ENCODE results near the gene MRC2. TPM values are rescaled to one million over a fixed set of nuclear protein-coding genes. Genes with fewer than 3 reads are reported as not detected.

MRC2 gene
- total RNA-seq, 4 donors from 2014 or later, result 10.6 to 40.5 (median 21.6) TPM

DNA sequence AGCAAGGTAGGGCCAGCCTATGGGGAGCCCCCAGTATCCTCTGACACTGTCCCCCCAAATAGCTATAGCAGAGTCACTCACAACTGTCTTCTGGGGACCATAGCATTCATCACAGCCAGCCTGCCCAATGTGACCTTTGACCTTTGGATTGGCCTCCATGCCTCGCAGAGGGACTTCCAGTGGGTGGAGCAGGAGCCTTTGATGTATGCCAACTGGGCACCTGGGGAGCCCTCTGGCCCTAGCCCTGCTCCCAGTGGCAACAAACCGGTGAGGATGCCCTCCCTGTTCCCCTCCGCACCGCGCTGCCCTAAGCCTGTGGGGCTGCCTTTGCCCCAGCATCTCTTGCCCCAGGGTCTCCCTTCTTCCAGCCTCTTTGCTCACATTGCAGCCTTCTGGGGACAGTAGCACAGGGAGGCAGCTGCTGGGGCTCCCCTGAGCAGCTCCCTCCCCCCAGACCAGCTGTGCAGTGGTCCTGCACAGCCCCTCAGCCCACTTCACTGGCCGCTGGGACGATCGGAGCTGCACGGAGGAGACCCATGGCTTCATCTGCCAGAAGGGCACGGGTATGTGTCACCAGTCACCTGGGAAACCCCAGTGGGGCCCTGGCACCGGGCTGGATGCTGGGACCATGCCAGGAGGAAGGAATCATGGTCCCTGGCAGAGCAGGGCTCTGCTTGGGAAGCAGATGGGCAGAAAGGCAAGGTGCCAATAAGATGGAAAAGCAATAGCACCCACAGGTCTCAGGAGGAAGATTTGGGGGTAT, 61.1 kb downstream of the MRC2 start:
- TF ChIP-seq, protein P1, sequence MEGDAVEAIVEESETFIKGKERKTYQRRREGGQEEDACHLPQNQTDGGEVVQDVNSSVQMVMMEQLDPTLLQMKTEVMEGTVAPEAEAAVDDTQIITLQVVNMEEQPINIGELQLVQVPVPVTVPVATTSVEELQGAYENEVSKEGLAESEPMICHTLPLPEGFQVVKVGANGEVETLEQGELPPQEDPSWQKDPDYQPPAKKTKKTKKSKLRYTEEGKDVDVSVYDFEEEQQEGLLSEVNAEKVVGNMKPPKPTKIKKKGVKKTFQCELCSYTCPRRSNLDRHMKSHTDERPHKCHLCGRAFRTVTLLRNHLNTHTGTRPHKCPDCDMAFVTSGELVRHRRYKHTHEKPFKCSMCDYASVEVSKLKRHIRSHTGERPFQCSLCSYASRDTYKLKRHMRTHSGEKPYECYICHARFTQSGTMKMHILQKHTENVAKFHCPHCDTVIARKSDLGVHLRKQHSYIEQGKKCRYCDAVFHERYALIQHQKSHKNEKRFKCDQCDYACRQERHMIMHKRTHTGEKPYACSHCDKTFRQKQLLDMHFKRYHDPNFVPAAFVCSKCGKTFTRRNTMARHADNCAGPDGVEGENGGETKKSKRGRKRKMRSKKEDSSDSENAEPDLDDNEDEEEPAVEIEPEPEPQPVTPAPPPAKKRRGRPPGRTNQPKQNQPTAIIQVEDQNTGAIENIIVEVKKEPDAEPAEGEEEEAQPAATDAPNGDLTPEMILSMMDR (IDR thresholded peaks at IDR 0.05; ENCODE audit: low read depth), result no peak

DNA sequence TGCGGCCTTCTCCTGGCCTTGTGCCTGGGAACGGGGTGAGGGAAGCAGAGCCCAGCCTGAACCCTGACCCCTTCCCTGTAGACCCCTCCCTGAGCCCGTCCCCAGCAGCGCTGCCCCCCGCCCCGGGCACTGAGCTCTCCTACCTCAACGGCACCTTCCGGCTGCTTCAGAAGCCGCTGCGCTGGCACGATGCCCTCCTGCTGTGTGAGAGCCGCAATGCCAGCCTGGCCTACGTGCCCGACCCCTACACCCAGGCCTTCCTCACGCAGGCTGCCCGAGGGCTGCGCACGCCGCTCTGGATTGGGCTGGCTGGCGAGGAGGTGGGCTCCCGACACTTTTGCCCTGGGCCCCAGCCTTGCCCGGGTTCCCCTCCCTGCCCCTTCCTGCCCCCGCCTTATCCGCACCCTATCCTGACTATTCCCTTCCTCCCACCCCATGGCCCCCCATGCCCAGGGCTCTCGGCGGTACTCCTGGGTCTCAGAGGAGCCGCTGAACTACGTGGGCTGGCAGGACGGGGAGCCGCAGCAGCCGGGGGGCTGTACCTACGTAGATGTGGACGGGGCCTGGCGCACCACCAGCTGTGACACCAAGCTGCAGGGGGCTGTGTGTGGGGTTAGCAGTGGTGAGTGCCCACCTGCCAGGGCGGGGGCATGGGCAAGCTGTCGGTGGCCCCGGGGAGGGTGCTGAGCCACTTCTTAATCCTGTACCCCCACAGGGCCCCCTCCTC, 62.1 kb downstream of the MRC2 start:
- TF ChIP-seq, protein P1 (IDR thresholded peaks at IDR 0.05; ENCODE audit: low read depth), result no peak

DNA sequence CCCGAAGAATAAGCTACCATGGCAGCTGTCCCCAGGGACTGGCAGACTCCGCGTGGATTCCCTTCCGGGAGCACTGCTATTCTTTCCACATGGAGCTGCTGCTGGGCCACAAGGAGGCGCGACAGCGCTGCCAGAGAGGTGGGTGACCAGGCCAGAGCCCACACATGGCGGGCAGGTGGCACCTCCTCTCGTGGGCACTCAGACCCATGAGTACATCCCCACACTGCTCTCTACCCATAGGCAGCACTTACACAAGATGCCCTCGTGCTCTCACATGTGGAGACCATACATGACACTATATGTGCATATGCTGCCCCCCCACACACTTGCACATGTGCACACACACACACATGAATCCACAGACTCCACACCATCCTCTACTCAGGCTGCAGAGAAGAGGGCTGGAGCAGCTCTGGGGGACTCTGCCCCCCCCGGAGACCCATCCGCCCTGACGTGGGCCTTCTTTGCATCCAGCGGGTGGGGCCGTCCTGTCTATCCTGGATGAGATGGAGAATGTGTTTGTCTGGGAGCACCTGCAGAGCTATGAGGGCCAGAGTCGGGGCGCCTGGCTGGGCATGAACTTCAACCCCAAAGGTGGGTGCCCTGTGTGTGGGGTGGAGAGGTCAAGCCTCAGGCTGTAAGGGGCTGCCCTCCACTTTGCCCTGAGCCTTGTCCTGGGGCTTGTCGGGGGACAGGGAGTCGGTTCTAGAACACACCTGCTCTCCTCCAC, 62.9 kb downstream of the MRC2 start:
- TF ChIP-seq, protein P1 (IDR thresholded peaks at IDR 0.05; ENCODE audit: low read depth), result no peak

DNA sequence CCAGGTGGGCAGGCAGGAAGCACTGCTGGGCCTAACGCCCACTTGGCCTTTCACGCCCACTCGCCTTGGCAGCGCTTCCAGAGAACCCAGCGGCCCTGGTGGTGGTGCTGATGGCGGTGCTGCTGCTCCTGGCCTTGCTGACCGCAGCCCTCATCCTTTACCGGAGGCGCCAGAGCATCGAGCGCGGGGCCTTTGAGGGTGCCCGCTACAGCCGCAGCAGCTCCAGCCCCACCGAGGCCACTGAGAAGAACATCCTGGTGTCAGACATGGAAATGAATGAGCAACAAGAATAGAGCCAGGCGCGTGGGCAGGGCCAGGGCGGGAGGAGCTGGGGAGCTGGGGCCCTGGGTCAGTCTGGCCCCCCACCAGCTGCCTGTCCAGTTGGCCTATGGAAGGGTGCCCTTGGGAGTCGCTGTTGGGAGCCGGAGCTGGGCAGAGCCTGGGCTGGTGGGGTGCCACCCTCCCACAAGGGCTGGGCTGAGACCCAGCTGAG, 64.7 kb downstream of the MRC2 start:
- TF ChIP-seq, protein P1 (IDR thresholded peaks at IDR 0.05; ENCODE audit: low read depth), result no peak

DNA sequence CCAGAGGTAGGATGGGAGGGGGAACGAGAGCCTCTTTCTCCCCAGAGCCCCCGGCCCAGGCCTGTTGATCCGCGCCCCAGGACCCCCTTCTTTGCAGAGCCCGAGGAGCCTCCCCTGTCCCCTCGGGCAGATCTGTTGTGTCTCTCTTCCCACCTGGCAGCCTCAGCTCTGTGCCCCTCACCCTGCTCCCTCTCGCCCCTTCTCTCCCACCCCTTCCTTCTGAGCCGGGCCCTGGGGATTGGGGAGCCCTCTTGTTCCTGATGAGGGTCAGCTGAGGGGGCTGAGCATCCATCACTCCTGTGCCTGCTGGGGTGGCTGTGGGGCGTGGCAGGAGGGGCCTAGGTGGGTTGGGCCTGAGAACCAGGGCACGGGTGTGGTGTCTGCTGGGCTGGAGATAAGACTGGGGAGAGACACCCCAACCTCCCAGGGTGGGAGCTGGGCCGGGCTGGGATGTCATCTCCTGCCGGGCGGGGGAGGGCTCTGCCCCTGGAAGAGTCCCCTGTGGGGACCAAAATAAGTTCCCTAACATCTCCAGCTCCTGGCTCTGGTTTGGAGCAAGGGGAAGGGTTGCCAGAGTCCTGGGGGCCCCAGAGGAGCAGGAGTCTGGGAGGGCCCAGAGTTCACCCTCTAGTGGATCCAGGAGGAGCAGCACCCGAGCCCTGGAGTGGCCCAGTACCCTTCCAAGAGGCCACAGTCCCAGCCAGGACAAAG, 65.4 kb downstream of the MRC2 start:
- TF ChIP-seq, protein P1 (IDR thresholded peaks at IDR 0.05; ENCODE audit: low read depth), result no peak

DNA sequence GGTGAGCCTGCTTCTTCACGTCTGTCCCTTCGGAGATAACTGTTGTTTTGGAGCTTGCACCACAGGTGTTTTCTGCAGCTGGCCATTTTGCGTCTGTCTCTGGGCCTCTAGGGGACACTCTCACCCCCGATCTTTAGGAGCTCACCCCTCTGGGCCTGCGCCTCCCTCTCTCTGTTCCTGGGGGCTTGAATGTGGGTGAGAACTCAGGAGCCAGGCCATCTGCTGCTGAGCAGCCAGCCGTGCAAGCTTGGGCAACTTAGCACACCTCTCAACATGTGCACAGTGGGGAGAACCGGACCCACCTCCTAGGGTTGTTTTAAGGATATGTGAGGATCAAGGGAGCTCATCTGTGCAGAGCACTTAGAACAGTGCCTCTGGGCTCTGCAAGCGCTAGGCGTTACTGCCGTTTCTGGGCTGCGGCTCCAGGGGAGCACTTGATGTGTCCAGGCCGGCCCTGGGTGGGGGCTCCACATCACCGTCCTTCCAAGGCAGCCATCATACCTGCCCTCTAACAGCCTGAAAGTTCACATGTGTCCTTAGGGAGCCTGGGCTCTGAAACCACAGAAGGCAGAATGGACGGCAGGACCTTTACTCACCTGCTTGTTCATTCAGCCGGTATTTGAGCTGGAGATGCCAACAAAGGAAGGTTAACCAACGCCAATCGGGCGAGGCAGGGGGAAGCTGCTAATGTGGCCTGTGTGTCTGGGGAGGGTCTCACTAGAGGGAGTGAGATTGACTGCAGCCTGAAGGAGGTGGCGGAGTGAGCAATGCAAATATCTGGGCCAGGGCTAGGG, 66.3 kb downstream of the MRC2 start:
- TF ChIP-seq, protein P1 (IDR thresholded peaks at IDR 0.05; ENCODE audit: low read depth), result no peak
